GM12878 (cell line): ENCODE measurements around the gene GLG1.
"Not testable (repeated sequence)": the region's sequence is repeated elsewhere in the genome, so short reads cannot be mapped to it uniquely, and the experiment has no call there.

Source experiments
- CREB1 ChIP-seq: IDR thresholded peaks from 2 replicates; pipeline ENCODE4 v1.6.1; 2012; ENCODE audit warnings: low read depth, mild to moderate bottlenecking, inconsistent platforms
- CTCF ChIP-seq, 3 experiments: IDR thresholded peaks in 2 of 3; conservative IDR thresholded peaks in 1 of 3; 2 replicates each; pipeline ENCODE4 v1.5.1; 2011; ENCODE audit warnings: low read depth in 3 of 3, low read length in 3 of 3, mild to moderate bottlenecking in 3 of 3, control low read depth in 2 of 3, moderate library complexity in 2 of 3, inconsistent platforms in 1 of 3, mixed read lengths in 1 of 3; ENCODE audit not compliant: control insufficient read depth in 2 of 3, insufficient read depth in 1 of 3; ENCODE audit errors: extremely low read depth in 1 of 3
- NFIC ChIP-seq: IDR thresholded peaks from 2 replicates; pipeline ENCODE4 v1.6.1; 2012; ENCODE audit warnings: low read depth, mild to moderate bottlenecking, inconsistent platforms, low read length, moderate library complexity
- REST ChIP-seq: IDR thresholded peaks from 2 replicates; pipeline ENCODE4 v1.6.1; 2012; ENCODE audit warnings: mild to moderate bottlenecking, low read depth, low read length
- SREBF2 ChIP-seq: IDR thresholded peaks from 2 replicates; pipeline ENCODE4 v1.6.1; 2012; ENCODE audit warnings: mild to moderate bottlenecking, low read length
- TCF7 ChIP-seq: IDR thresholded peaks from 2 replicates; pipeline ENCODE4 v1.6.1; 2014; ENCODE audit warnings: antibody characterized with exemption, borderline replicate concordance
- ZNF24 ChIP-seq: fragments of 450-650 bp; IDR thresholded peaks from 2 replicates; pipeline ENCODE4 v1.6.1; 2017; ENCODE audit warnings: antibody characterized with exemption, mild to moderate bottlenecking
- ZSCAN29 ChIP-seq: fragments of 450-650 bp; IDR thresholded peaks from 2 replicates; pipeline ENCODE4 v1.6.1; 2017; ENCODE audit warnings: mild to moderate bottlenecking, moderate library complexity

GRCh38 chr16:74420612-74421481, 186.1 kb downstream of the GLG1 start, which contains the start of gene CLEC18B:
- not testable (repeated sequence) for TF ChIP-seq NFIC; ZNF24; TCF7; CTCF (IDR thresholded peaks at IDR 0.05 in 2 of 3, conservative IDR thresholded peaks at IDR 0.05 in 1 of 3; ENCODE audit: control insufficient read depth in 2 of 3, extremely low read depth in 1 of 3, insufficient read depth in 1 of 3, low read depth in 3 of 3, low read length in 3 of 3); CREB1; ZSCAN29; SREBF2; REST
